Epithelial cell of esophagus (primary cell): Measurements from ENCODE around the gene PRRX2.

Experiments used
- DNase-seq: peaks from one replicate; pipeline ENCODE4 v3.0.0; 2010; ENCODE audit warnings: low read depth
- H3K4me3 ChIP-seq: 2 replicates; pipeline ENCODE4 v1.5.1; 2011; ENCODE audit warnings: mild to moderate bottlenecking, low read length, control low read depth
- TF ChIP-seq, protein P1 (sequence below): IDR thresholded peaks from 2 replicates; pipeline ENCODE4 v1.5.1; 2011; ENCODE audit warnings: low read depth, mild to moderate bottlenecking, low read length, control low read depth, inconsistent platforms; ENCODE audit not compliant: insufficient read depth; ENCODE audit errors: missing control alignments

Gene PRRX2

GRCh38 chr9:129720865-129721545, 55.6 kb downstream of the PRRX2 start:
- H3K4me3 ChIP-seq: no peak overlapping the region
- TF ChIP-seq, protein P1, sequence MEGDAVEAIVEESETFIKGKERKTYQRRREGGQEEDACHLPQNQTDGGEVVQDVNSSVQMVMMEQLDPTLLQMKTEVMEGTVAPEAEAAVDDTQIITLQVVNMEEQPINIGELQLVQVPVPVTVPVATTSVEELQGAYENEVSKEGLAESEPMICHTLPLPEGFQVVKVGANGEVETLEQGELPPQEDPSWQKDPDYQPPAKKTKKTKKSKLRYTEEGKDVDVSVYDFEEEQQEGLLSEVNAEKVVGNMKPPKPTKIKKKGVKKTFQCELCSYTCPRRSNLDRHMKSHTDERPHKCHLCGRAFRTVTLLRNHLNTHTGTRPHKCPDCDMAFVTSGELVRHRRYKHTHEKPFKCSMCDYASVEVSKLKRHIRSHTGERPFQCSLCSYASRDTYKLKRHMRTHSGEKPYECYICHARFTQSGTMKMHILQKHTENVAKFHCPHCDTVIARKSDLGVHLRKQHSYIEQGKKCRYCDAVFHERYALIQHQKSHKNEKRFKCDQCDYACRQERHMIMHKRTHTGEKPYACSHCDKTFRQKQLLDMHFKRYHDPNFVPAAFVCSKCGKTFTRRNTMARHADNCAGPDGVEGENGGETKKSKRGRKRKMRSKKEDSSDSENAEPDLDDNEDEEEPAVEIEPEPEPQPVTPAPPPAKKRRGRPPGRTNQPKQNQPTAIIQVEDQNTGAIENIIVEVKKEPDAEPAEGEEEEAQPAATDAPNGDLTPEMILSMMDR: no peak
- DNase-seq: no peak

- DNase-seq: no peak
- TF ChIP-seq, protein P1: no peak
- no peak overlapping the region for H3K4me3 ChIP-seq
Measured at GRCh38 chr9:129722913-129723312, 57.5 kb downstream of the PRRX2 start.

DNA sequence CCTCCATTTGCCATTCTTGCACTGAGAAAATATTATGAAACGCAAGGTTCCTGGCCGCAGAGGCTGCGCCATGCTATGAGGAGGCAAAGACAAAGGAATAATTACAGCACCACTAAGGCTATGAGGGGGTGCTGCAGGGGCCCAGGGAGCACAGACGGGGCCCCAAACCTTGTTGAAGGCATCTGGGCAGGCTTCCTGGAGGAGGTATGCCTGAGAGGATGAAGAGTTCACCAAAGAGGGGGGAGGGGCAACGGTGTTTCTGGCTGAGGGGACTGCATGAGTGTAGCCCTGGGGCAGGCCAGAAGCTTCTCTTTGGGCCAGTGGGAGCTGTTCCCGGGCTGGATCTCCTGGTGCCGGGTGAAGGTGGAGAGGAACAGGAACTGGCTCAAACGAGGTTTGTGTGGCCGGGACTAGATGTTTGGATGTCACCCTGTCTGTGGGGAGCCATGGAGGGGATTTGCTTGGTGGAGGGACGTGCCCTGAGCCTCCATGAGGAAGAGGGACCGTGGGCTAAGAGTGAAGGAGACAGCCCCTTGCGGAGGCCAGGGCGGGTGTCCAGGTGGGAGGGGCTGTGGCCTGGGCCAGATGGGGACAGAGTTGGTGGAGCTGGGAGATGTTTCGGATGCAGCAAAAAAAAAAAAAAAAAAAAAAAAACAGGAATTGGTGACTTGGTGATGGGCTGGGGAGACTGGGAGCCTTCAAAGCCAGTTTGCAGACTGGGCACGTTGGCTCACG, 59.2 kb downstream of the PRRX2 start:
- no peak overlapping the region for H3K4me3 ChIP-seq
- TF ChIP-seq, protein P1: no peak
- no peak for DNase-seq

- DNase-seq: no peak
- no peak overlapping the region for H3K4me3 ChIP-seq
- TF ChIP-seq, protein P1: no peak
Measured at GRCh38 chr9:129725795-129726251, 60.4 kb downstream of the PRRX2 start.

- DNase-seq: peak; percentile 63
- no peak overlapping the region for H3K4me3 ChIP-seq
Measured at GRCh38 chr9:129726322-129727160, 61.1 kb downstream of the PRRX2 start.

GRCh38 chr9:129728744-129729143, 63.3 kb downstream of the PRRX2 start:
- H3K4me3 ChIP-seq: no peak overlapping the region
- TF ChIP-seq, protein P1: no peak
- no peak for DNase-seq

More at GRCh38 chr9:129726322-129727160, 61.1 kb downstream of the PRRX2 start:
- TF ChIP-seq, protein P1: peak; percentile 96
